Activated CD8-positive, alpha-beta memory T cell treated with anti-CD3 and anti-CD28 coated beads for 1 hour (primary cell): ENCODE results near the gene CACNA2D1.

Experiments
- DNase-seq, 2 donors: peaks; one replicate each; pipeline ENCODE4 v3.0.0-alpha.2; 2020; ENCODE audit warnings: low read depth in 1 of 2; ENCODE audit errors: extremely low read depth in 1 of 2

The CACNA2D1 gene

GRCh38 chr7:82235713-82236112 is 207.9 kb downstream of the CACNA2D1 start:
- no peak for DNase-seq

GRCh38 chr7:82234457-82235049 is 209.0 kb downstream of the CACNA2D1 start:
- no peak for DNase-seq

GRCh38 chr7:82230811-82231581 is 212.6 kb downstream of the CACNA2D1 start:
- no peak for DNase-seq

- no peak for DNase-seq
Observed at GRCh38 chr7:82229164-82229563, 214.4 kb downstream of the CACNA2D1 start.

GRCh38 chr7:82226191-82226590 is 217.4 kb downstream of the CACNA2D1 start:
- DNase-seq, result no peak

- no peak for DNase-seq
Observed at GRCh38 chr7:82224529-82224928, 219.0 kb downstream of the CACNA2D1 start.

- DNase-seq, result no peak
Observed at GRCh38 chr7:82223580-82223979, 220.0 kb downstream of the CACNA2D1 start.

- DNase-seq, result no peak
Observed at GRCh38 chr7:82221152-82221674, 222.4 kb downstream of the CACNA2D1 start.

- no peak for DNase-seq
Observed at GRCh38 chr7:82212466-82212865, 231.1 kb downstream of the CACNA2D1 start.

GRCh38 chr7:82211333-82211732 is 232.2 kb downstream of the CACNA2D1 start:
- DNase-seq, result no peak

- no peak for DNase-seq
Observed at GRCh38 chr7:82210416-82211184, 233.0 kb downstream of the CACNA2D1 start.

GRCh38 chr7:82209179-82209747 is 234.3 kb downstream of the CACNA2D1 start:
- DNase-seq, result no peak

- no peak for DNase-seq
Observed at GRCh38 chr7:82204694-82205093, 238.9 kb downstream of the CACNA2D1 start.

- no peak for DNase-seq
Observed at GRCh38 chr7:82202965-82203364, 240.6 kb downstream of the CACNA2D1 start.

- no peak for DNase-seq
Observed at GRCh38 chr7:82202107-82202506, 241.5 kb downstream of the CACNA2D1 start.

GRCh38 chr7:82200601-82201000 is 243.0 kb downstream of the CACNA2D1 start:
- no peak for DNase-seq

GRCh38 chr7:82194016-82194643 is 249.4 kb downstream of the CACNA2D1 start:
- DNase-seq, result no peak

- no peak for DNase-seq
Observed at GRCh38 chr7:82188636-82189035, 254.9 kb downstream of the CACNA2D1 start.

GRCh38 chr7:82185443-82185842 is 258.1 kb downstream of the CACNA2D1 start:
- no peak for DNase-seq

- no peak for DNase-seq
Observed at GRCh38 chr7:82183634-82184033, 259.9 kb downstream of the CACNA2D1 start.

- DNase-seq, result no peak
Observed at GRCh38 chr7:82179311-82179710, 264.3 kb downstream of the CACNA2D1 start.
